ENCODE measurements around the gene PRPF40A.

DNA sequence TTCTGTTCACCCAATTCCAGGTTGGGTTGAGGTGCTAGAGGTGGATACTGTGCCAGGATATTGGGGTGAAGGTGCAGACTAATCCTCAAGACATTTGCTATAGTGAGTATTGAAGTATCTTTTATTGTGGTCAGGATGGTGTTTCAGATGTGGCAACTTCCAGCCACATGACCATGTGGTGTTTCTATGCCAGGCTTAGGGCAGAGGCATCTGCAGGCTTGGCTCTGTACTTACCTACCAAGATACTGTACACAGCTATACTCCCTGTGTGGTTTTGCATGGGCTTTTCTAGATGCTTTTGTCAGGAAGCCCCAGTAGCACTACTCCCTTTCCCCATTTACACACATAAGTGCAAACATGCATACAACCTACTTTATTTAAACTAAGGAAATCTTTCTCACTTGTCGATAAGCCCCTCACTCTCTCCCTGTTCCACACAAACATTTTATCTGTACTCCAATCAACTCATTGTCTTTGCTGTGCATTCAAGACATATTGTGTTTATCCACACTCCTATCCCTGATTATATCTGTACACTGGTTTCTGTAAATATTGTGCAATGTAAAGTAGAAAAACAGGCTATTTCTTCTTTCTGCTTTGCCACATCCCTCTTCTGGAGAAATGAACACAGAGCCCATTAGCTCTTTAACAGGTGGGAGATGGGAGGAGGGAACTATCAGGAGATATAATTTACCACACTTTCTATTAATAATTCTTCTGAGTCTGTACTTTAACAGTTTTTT, 13.5 kb upstream of the PRPF40A start:
- no peak for TF ChIP-seq EZH2 (IDR thresholded peaks at IDR 0.05; ENCODE audit: borderline replicate concordance, control insufficient read depth, low read depth, low read length)
- TF ChIP-seq, protein P1, sequence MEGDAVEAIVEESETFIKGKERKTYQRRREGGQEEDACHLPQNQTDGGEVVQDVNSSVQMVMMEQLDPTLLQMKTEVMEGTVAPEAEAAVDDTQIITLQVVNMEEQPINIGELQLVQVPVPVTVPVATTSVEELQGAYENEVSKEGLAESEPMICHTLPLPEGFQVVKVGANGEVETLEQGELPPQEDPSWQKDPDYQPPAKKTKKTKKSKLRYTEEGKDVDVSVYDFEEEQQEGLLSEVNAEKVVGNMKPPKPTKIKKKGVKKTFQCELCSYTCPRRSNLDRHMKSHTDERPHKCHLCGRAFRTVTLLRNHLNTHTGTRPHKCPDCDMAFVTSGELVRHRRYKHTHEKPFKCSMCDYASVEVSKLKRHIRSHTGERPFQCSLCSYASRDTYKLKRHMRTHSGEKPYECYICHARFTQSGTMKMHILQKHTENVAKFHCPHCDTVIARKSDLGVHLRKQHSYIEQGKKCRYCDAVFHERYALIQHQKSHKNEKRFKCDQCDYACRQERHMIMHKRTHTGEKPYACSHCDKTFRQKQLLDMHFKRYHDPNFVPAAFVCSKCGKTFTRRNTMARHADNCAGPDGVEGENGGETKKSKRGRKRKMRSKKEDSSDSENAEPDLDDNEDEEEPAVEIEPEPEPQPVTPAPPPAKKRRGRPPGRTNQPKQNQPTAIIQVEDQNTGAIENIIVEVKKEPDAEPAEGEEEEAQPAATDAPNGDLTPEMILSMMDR (IDR thresholded peaks at IDR 0.05 in 2 of 3, conservative IDR thresholded peaks at IDR 0.05 in 1 of 3; ENCODE audit: control insufficient read depth in 2 of 3, extremely low read depth in 1 of 3, insufficient read depth in 1 of 3, low read depth in 3 of 3, low read length in 3 of 3): no peak
- TF ChIP-seq SIX5 (IDR thresholded peaks at IDR 0.05; ENCODE audit: low read depth, low read length, severe bottlenecking): no peak
- TF ChIP-seq TARDBP (IDR thresholded peaks at IDR 0.05; ENCODE audit: borderline replicate concordance): no peak
- TF ChIP-seq SPI1 (IDR thresholded peaks at IDR 0.05; ENCODE audit: borderline replicate concordance, insufficient read depth, low read depth, low read length): no peak
- TF ChIP-seq, protein P2, sequence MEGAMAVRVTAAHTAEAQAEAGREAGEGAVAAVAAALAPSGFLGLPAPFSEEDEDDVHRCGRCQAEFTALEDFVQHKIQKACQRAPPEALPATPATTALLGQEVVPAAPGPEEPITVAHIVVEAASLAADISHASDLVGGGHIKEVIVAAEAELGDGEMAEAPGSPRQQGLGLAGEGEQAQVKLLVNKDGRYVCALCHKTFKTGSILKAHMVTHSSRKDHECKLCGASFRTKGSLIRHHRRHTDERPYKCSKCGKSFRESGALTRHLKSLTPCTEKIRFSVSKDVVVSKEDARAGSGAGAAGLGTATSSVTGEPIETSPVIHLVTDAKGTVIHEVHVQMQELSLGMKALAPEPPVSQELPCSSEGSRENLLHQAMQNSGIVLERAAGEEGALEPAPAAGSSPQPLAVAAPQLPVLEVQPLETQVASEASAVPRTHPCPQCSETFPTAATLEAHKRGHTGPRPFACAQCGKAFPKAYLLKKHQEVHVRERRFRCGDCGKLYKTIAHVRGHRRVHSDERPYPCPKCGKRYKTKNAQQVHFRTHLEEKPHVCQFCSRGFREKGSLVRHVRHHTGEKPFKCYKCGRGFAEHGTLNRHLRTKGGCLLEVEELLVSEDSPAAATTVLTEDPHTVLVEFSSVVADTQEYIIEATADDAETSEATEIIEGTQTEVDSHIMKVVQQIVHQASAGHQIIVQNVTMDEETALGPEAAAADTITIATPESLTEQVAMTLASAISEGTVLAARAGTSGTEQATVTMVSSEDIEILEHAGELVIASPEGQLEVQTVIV (IDR thresholded peaks at IDR 0.05; ENCODE audit: borderline replicate concordance, partially characterized antibody): no peak
- no peak for TF ChIP-seq BRCA1 (IDR thresholded peaks at IDR 0.05; ENCODE audit: low read depth, low read length)
- no peak for TF ChIP-seq SRF (IDR thresholded peaks at IDR 0.05; ENCODE audit: low read depth in 2 of 2, low read length in 2 of 2)
- TF ChIP-seq, protein P3, sequence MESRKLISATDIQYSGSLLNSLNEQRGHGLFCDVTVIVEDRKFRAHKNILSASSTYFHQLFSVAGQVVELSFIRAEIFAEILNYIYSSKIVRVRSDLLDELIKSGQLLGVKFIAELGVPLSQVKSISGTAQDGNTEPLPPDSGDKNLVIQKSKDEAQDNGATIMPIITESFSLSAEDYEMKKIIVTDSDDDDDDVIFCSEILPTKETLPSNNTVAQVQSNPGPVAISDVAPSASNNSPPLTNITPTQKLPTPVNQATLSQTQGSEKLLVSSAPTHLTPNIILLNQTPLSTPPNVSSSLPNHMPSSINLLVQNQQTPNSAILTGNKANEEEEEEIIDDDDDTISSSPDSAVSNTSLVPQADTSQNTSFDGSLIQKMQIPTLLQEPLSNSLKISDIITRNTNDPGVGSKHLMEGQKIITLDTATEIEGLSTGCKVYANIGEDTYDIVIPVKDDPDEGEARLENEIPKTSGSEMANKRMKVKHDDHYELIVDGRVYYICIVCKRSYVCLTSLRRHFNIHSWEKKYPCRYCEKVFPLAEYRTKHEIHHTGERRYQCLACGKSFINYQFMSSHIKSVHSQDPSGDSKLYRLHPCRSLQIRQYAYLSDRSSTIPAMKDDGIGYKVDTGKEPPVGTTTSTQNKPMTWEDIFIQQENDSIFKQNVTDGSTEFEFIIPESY (IDR thresholded peaks at IDR 0.05): no peak
- TF ChIP-seq TCF12 (IDR thresholded peaks at IDR 0.05; ENCODE audit: low read depth, low read length): no peak
- TF ChIP-seq, protein P4, sequence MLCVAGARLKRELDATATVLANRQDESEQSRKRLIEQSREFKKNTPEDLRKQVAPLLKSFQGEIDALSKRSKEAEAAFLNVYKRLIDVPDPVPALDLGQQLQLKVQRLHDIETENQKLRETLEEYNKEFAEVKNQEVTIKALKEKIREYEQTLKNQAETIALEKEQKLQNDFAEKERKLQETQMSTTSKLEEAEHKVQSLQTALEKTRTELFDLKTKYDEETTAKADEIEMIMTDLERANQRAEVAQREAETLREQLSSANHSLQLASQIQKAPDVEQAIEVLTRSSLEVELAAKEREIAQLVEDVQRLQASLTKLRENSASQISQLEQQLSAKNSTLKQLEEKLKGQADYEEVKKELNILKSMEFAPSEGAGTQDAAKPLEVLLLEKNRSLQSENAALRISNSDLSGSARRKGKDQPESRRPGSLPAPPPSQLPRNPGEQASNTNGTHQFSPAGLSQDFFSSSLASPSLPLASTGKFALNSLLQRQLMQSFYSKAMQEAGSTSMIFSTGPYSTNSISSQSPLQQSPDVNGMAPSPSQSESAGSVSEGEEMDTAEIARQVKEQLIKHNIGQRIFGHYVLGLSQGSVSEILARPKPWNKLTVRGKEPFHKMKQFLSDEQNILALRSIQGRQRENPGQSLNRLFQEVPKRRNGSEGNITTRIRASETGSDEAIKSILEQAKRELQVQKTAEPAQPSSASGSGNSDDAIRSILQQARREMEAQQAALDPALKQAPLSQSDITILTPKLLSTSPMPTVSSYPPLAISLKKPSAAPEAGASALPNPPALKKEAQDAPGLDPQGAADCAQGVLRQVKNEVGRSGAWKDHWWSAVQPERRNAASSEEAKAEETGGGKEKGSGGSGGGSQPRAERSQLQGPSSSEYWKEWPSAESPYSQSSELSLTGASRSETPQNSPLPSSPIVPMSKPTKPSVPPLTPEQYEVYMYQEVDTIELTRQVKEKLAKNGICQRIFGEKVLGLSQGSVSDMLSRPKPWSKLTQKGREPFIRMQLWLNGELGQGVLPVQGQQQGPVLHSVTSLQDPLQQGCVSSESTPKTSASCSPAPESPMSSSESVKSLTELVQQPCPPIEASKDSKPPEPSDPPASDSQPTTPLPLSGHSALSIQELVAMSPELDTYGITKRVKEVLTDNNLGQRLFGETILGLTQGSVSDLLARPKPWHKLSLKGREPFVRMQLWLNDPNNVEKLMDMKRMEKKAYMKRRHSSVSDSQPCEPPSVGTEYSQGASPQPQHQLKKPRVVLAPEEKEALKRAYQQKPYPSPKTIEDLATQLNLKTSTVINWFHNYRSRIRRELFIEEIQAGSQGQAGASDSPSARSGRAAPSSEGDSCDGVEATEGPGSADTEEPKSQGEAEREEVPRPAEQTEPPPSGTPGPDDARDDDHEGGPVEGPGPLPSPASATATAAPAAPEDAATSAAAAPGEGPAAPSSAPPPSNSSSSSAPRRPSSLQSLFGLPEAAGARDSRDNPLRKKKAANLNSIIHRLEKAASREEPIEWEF (IDR thresholded peaks at IDR 0.05; ENCODE audit: insufficient replicate concordance, low read depth, low read length): no peak
- no peak for TF ChIP-seq ZNF274 (IDR thresholded peaks at IDR 0.05; ENCODE audit: insufficient read depth, insufficient read length)

Measured in GM12878 (cell line).